Measurements from ENCODE around the gene PDE4B.

DNA sequence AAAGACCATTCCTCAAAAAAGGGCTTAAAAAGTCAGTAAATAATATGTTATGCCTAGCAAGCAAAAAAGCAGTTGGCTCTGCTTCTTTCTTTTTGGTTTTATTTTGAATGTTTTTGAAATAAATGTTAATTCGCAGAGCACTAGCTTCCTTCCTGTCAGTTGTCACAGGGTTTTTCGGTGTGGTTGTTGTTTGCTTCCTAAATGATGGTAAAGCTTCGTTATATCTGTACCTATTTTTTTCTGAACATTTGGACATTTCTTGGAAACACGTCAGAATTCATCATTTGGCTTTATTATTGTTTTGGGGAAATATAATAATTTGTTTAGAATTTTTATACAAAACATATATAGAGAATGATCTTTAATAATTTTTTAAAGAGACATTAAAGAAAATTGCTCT is 389.3 kb downstream of the PDE4B start:
- TF ChIP-seq, protein P1, sequence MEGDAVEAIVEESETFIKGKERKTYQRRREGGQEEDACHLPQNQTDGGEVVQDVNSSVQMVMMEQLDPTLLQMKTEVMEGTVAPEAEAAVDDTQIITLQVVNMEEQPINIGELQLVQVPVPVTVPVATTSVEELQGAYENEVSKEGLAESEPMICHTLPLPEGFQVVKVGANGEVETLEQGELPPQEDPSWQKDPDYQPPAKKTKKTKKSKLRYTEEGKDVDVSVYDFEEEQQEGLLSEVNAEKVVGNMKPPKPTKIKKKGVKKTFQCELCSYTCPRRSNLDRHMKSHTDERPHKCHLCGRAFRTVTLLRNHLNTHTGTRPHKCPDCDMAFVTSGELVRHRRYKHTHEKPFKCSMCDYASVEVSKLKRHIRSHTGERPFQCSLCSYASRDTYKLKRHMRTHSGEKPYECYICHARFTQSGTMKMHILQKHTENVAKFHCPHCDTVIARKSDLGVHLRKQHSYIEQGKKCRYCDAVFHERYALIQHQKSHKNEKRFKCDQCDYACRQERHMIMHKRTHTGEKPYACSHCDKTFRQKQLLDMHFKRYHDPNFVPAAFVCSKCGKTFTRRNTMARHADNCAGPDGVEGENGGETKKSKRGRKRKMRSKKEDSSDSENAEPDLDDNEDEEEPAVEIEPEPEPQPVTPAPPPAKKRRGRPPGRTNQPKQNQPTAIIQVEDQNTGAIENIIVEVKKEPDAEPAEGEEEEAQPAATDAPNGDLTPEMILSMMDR (optimal IDR thresholded peaks at IDR 0.05 in 1 of 3, IDR thresholded peaks at IDR 0.05 in 1 of 3, conservative IDR thresholded peaks at IDR 0.05 in 1 of 3; ENCODE audit: extremely low read depth in 1 of 3, insufficient read depth in 2 of 3, low read length in 3 of 3) = no peak
- TF ChIP-seq EZH2 (IDR thresholded peaks at IDR 0.05; ENCODE audit: low read length) = no peak

Data from keratinocyte (primary cell).